Activated CD4-positive, alpha-beta T cell treated with anti-CD3 and anti-CD28 coated beads, Interleukin-2, Interleukin-4, amounts not matched to agents 100 ng/mL and 50 ng/mL, durations not matched to agents 16 hours and 8 hours (primary cell): ENCODE results near the gene PAM16.
"Not testable (repeated sequence)": the region's sequence is repeated elsewhere in the genome, so short reads cannot be mapped to it uniquely, and the experiment has no call there.

Experiments used
- DNase-seq: peaks from one replicate; pipeline ENCODE4 v3.0.0-alpha.2; 2020; ENCODE audit warnings: low spot score

PAM16 gene

DNA sequence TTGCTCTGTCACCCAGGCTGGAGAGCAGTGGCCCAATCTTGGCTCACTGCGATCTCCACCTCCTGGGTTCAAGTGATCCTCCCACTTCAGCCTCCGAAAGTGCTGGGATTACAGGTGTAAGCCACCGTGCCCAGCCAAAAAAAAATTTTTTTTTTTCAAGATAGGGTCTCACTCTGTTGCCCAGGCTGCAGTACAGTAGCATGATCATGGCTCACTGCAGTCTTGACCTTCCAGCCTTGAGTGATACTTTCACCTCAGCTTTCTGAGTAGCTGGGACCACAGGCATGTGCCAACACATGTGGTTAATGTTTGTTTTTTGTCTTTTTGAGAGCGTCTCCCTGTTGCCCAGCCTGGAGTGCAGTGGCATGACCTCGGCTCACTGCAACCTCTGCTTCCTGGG lies 1.7 kb upstream of the PAM16 start:
- DNase-seq: no peak

DNA sequence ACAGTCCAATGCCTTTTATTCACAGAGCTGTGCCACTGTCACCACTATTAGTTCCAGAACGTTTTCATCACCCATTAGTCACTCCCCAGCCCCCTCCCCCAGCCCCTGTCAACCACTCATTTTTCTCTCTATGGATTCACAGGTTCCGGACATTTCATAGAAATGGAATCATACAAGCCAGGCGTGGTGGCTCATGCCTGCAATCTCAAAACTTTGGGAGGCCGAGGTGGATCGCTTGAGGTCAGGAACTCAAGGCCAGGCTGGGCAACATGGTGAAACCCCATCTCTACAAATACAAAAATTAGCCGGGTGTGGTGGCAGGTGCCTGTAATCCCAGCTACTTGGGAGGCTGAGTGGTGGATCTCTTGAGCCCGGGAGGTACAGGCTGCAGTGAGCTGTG lies 759 bp upstream of the PAM16 start:
- DNase-seq: no peak

DNA sequence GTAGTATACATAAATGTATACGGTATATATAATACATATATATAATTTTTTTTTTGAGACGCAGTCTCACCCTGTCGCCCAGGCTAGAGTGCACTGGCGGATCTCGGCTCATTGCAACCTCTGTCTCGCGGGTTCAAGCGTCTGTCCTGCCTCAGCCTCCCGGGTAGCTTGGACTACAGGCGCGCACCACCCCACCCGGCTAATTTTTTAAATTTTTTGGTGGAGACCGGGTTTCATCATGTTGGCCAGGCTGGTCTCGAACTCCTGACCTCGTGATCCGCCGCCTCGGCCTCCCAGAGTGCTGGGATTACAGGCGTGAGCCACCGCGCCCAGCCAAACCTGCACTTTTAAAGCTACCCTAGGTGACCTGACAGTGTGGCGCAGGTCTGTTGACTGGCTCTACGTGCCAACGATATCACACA lies 745 bp downstream of the PAM16 start:
- DNase-seq: no peak

DNA sequence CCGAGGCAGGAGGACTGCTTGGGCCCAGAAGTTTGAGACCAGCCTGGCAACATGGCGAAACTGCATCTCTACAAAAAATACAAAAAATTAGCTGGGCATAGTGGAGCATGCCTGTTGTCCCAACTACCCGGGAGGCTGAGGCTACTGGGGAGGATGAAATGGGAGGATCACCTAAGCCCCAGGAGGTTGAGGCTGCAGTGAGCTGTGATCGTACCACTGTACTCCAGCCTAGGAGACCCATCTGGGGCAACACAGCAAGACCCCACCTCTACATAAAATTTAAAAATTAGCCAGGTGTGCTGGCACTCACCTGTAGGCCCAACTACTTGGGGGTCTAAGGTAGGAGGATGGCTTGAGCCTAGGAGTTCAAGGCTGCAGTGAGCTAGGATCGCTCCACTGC lies 1.8 kb downstream of the PAM16 start:
- DNase-seq: no peak

DNA sequence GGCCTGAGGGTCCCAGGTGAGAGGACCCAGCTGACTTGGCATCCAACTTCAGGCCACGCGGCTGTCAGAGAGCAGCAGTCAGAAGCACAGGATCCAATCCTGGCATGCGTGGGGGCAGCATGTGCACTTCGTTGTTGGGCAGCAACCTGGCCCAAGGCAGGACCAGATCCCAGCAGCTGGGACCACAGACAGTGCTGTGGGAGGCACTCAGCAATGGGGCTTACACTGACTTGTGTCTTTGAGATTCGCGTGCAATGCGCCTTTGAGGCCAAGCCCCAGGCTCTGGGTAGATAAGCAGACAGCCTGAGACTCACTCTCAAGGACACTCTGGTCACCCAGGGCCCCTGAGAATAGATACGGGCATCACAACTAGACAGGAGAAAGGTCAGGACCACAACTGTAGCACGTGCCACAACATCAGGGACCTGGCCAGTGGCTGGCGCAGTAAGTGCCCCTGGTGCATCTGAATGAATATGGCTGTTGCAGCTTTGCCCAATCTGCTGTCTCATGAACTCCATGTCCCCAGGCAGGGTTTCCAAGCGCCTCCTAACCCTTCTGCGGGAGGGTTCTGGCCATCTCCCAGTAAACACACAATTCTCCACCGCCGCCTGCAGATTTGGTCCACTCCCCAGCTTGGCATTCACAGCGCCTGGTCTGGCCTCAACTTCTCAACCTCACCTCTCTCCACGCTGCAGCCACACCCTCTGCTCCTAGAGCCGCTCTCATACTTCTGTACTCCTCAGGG lies 3.2 kb downstream of the PAM16 start:
- no peak for DNase-seq

DNA sequence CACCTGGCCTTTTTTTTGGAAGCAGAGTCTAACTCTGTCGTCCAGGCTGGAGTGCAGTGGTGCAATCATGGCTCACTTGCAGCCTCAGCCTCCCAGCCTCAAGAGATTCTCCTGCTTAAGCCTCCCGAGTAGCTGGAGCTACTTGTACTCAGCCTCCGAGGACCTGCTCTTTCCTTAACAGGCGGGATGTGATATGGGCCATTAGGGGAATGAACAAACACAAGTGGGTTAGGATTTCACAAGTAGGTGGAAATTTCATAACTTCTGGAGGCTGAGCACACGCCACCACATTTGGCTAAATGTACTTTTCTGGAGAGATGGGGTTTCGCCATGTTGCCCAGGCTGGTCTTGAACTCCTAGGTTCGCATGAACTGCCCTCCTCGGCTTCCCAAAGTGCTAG lies 4.1 kb downstream of the PAM16 start:
- no peak for DNase-seq

DNA sequence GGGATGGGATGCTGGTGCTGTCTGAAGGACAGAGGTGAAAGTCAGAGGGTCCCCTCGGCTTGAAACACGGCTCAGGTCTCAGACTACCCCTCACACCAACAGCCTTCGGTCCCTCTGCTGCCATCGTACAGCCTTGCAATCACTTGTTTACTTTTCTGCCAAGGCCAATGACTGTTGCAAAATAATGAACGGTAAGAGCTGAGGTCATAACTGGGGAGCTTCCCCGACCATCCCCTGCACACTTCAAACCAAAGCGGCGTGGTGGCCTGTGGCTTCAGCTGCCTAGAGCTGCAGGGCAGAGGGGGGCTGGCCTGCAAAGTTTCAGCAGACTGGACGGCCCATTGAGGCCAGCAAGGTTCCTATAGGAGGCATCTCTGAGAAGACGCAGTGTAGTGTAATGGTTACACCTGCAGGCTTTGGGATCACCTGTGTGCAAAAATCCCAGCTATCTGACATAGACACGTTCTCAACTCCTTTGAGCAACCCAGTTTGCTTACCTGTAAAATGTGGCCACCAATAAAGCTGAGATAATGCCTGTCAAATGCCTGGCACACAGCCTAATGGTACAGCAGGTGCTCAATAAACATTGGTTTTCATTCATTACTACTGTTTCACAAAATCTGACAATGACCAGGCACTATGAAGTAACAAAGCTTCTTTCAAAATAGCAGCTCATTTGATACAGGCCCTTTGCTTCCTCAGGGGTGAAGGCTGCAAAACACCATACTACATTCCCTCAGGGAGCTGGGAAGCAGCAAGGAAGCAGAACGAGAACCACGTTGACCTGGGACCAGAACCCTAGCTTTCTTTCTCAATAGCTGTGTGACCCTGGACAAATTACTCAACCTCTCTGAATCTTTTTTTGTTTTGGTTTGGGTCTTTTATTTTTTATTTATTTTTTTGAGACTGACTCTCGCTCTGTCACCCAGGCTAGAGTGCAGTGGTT lies 5.0 kb downstream of the PAM16 start:
- no peak for DNase-seq

DNA sequence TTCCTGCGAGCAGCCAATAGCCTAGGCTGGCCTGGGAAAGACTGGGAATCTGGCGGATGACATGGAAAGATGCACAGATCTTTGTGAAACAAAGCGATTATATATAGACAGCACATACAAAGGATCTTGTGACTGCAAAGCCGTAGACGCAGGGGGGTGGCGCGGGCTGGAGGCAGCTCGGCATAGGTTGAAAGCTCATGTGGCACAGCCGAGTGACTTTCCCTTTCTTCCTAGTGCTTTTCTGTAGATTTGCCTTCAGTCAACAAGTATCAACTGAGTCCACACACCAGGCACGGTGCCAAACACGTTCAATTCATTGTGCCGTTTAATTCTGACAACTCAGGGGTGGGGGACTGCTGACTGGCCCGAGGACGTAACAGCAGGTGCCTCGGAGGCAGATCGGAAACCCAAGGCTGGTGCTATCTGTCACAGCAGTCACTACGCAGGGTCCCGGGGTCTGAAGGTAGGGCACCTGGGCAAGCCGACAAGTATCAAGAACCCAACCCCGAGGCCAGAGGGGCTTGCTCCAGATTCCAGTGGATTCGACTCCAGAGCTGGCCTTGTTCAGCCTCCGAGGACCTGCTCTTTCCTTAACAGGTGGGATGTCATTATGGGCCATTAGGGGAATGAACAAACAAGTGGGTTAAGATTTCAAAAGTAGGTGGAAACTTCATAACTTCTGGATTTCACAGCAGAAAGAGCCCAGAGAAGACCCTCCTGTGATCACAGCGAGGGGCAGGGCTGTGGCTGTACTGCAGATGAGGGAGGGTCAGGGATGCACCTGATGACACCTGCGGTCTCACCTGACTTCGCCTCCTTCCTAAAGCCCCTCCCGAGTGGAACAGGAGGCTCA lies 5.9 kb downstream of the PAM16 start:
- DNase-seq: no peak

DNA sequence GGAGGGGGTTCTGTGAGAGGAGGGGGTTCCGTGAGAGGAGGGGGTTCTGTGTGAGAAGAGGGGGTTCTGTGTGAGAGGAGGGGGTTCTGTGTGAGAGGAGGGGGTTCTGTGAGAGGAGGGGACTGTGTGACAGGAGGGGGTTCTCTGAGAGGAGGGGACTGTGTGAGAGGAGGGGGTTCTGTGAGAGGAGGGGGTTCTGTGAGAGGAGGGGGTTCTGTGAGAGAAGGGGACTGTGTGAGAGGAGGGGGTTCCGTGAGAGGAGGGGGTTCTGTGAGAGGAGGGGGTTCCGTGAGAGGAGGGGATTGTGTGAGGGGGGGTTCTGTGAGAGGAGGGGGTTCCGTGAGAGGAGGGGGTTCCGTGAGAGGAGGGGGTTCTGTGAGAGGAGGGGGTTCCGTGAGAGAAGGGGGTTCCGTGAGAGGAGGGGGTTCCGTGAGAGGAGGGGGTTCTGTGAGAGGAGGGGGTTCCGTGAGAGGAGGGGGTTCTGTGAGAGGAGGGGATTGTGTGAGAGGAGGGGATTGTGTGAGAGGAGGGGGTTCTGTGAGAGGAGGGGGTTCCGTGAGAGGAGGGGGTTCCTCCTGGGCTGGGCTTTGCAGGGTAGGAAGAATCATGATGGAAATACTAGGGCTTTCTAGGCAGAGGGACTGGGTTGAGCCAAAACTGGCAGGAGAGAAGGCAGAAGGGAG lies 6.7 kb downstream of the PAM16 start:
- DNase-seq: not testable (repeated sequence)

DNA sequence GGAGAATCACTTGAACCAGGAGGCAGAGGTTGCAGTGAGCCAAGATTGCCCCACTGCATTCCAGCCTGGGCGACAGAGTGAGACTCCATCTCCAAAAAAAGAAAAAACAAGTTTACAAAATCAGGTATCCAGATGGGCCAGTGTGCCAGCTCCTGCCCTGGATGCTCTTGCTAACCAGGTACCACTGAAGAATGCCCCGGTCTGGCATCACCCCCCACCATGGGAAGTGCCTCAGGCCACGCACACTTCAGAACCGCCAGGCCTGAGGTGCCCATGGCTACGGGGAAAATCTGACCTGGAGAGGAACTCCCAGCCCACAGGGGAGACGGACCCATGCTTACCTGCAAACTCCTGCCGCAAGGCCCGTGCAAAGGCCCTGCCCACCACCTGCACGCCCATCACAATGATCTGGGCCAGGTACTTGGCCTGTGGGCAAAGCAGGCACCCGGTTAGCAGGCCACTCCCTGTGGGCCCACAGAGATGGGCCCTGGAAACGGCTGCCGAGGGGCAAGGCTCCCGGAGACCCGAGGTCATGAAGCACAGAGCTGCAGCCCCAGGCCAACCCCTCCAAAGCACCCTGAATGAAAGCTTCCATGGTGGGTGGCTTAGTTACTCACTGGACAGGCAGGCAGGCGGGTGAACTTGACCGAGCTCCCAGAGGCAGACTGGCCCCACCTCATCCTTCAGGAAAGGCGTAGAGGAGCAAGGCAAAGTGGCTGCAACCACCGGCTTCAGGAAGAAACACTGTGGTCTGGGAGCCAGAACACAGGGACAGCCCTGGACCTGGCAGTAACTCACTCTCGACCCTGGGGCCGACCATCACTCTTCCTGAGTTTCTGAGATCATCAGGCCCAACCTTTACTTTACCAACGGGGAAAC lies 8.0 kb downstream of the PAM16 start:
- no peak for DNase-seq

DNA sequence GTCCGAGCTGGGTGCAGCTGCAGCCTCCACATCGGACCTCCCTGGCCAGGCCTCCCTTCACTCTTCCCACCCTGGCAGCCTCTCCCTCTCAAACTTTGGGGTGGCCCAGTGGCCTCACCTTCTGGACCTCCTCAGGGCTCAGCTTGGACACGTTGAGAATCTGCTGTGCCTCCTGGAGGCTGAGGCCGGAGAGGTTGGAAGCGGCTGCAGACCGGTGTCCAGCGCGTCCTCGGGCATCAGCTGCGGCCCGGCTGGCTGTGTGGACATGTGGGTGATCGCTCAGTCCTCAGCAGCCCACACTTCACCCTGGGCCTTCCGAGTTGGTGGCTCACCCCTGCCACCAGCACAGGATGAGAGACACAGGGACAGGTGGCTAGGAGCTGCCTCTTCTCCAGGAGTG lies 9.9 kb downstream of the PAM16 start:
- no peak for DNase-seq

DNA sequence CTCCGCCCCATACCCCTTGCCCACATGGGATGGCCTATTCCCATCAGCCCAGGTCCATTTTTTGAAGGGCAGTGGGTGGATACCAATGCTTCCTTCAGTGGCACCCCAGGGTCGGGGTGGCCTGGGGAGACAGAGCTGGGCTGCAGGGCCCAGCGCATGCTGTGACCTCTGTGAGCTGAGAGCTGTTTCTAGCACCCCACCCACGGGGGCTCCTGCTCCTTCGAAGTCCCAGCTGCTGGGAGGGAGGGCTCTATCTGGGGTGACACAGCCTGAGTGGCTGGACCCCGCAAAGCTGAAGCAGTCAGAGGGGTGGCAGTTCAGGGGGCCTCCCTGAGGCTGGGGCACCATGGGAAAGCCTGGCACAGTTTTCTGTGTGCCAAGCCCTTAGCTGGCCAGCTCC lies 10.7 kb downstream of the PAM16 start:
- no peak for DNase-seq

DNA sequence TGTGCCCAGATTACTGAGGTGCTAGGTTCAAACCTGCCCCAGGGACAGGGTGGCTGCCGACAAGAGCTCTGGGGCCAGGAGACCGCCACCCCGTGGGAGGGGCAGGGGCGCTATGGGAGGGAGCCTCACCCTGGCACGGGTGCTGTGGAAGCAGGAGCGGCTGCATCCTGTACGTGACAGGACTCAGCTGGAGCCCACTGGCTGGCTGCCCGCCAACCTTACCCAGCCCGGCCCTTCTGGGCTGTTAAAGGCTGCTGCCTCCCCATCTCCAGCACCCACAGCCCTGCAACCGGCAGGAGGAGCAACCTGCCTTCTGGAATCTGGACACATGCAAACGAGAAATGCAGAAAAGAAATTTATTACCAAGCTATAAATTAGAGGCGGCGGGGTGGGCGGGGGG lies 11.2 kb downstream of the PAM16 start:
- DNase-seq: no peak

DNA sequence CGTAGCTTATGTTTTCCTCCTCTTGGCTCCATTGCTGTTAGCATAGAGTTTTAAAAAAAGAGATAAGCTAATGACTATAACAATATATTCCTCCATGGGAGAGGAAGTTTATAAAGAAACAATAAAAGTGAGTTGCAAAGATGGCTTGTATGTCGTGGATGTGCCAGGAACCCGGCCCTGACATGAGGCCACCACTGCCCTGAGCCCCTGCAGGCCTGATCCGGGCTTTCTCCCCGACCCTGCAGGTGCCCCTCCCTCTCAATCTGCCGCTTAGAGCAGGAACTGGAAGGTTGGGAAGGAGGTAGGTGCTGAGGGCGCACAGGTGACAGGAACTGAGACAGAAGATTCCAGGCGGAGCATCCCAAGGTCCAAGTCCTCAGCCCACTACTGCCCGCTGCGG lies 11.7 kb downstream of the PAM16 start:
- DNase-seq: no peak

DNA sequence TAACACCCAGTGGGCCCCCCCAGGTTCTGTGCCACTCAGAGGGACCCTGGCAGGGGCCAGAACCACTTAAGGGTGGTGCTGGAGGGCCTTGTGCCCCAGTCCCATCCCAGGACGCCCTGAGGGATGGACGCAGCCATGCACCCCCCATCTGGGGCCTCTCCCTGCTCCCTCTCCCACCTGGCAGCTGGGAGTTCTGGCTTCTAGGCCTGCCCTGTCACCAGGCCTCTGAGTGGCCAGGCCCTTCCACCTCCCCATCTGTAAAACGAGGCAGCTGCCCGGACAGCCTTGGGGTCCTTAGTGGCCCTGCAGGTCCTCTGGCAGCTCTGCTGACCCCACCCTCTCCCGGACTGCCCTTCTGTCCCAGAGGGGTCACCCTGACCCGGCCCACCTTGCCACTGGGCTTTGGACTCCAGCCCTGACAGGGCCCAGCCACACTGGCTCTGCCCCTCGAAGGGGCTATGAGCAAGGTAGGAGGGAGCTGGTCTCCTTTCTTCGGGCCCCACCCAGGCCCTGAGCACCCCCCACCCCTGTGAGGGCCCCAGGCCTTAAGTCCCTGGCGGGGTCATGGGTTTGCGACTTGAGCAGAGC lies 12.3 kb downstream of the PAM16 start:
- DNase-seq: no peak

DNA sequence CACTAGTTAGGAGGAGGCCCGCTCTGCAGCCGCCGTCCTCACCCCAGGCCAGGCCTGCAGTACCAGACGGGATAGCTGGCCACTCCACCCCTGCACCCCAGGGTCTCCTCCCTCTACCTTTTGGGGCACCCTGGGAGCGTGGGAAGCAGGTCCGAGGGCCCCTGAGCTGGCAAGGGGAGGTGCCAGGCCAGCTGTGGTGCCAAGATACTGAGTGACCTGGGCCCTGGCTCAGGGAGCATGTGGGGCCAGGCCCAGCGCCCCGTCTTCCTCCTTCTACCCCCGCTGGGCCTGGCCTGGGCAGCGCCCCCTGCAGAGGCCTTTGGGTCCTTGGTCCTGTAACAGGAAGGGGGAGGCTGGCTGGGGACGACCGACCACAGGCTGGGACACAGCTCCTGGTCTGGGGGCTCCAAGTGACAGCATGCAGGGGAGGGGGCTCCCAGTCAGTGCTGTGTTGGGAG lies 13.0 kb downstream of the PAM16 start:
- DNase-seq: no peak

DNA sequence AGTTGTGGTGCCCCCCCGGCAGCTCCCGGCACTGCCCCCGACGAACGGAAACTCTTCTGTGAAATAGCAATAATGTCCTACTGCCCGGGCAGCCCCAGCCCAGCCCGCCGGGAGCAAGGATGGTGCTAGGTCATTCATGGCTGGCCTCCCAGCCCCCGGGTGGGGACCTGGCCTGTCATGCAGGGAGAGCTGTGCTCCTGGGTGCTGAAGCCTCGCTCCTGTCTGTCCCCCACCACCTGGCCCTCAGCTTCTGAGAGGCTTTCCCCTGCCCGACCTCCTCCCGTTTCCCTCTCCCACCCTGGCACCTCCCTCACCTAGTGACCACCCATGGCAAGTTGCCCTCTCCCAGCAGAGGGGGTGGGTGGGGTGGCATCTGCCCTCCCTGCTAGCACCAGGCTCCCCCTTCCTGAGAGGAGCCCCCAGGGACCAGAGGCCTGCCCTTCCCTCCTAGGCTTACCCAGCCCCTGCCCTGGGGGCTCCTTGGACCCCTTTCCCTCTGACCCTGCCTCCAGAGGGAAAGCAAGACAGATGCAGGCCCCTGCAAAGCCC lies 13.5 kb downstream of the PAM16 start:
- no peak for DNase-seq

DNA sequence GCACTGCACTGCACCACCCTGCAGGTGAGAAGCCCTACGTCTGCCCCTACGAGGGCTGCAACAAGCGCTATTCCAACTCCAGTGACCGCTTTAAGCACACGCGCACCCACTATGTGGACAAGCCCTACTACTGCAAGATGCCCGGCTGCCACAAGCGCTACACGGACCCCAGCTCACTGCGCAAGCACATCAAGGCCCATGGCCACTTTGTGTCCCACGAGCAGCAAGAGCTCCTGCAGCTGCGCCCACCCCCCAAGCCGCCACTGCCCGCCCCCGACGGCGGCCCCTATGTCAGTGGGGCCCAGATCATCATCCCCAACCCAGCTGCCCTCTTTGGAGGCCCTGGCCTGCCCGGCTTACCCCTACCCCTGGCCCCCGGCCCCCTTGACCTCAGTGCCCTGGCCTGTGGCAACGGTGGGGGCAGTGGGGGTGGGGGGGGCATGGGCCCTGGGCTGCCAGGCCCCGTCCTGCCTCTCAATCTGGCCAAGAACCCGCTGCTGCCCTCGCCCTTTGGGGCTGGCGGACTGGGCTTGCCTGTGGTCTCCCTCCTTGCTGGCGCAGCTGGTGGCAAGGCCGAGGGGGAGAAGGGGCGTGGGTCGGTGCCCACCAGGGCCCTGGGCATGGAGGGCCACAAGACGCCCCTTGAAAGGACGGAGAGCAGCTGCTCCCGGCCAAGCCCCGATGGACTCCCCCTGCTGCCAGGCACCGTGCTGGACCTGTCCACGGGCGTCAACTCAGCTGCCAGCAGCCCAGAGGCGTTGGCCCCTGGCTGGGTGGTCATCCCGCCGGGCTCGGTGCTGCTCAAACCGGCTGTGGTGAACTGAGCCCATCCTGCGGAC lies 14.2 kb downstream of the PAM16 start:
- no peak for DNase-seq
